PC-3 (cell line): ENCODE measurements around the gene UBE2Q1. TPM values are rescaled to one million over a fixed set of nuclear protein-coding genes. Genes with fewer than 3 reads are reported as not detected.
"Not testable (repeated sequence)": the region's sequence is repeated elsewhere in the genome, so short reads cannot be mapped to it uniquely, and the experiment has no call there.

Experiments used
- ATAC-seq: fragments of 200-7000 bp; cut with Tn5 transposase; 2 replicates; pipeline ENCODE4 v1.9.1; 2020; ENCODE audit warnings: mild to moderate bottlenecking, moderate library complexity
- BruUV-seq: library from RNA; stranded (reverse); fragments of 400-500 nt; replicated peaks from 2 replicates; lab custom pipeline; 2021; lab: Mats Ljungman, UMichigan
- CTCF ChIA-PET: fragments of 300-600 bp; sonication (Branson Sonifier 250); formaldehyde crosslinking; loops from one replicate; lab custom pipeline; 2022; ENCODE audit warnings: antibody characterized with exemption; lab: Charles Lee
- POLR2A ChIA-PET: fragments of 300-600 bp; sonication (Branson Sonifier 250); formaldehyde crosslinking; loops from one replicate; lab custom pipeline; 2022; ENCODE audit warnings: antibody characterized with exemption; ENCODE audit not compliant: unreplicated experiment; lab: Charles Lee
- DNase-seq: peaks from one replicate; pipeline ENCODE4 v3.0.0-alpha.2; 2015
- H2AFZ ChIP-seq: fragments of 300-600 bp; sonication (generic); 2 replicates; pipeline ENCODE4 v1.6.0; 2016; ENCODE audit warnings: antibody characterized with exemption, low read length
- H3F3A ChIP-seq: fragments of 300-600 bp; sonication (generic); one replicate; pipeline ENCODE4 v1.6.0; 2017; ENCODE audit warnings: antibody characterized with exemption, low read length, control low read depth, mild to moderate bottlenecking; ENCODE audit not compliant: unreplicated experiment
- H3K27ac ChIP-seq: fragments of 300-600 bp; sonication (generic); 2 replicates; pipeline ENCODE4 v1.5.1; 2016; ENCODE audit warnings: mild to moderate bottlenecking, low read length
- H3K27me3 ChIP-seq: fragments of 300-600 bp; sonication (generic); 2 replicates; pipeline ENCODE4 v1.6.1; 2016; ENCODE audit warnings: low read length, mixed read lengths
- H3K36me3 ChIP-seq: fragments of 300-600 bp; sonication (generic); 2 replicates; pipeline ENCODE4 v1.6.1; 2016; ENCODE audit warnings: low read depth, mixed run types, low read length, mixed read lengths
- H3K4me1 ChIP-seq: fragments of 300-600 bp; sonication (generic); 2 replicates; pipeline ENCODE4 v1.5.1; 2016; ENCODE audit warnings: low read length; ENCODE audit not compliant: insufficient read depth
- H3K4me2 ChIP-seq: fragments of 300-600 bp; sonication (generic); 2 replicates; pipeline ENCODE4 v1.6.0; 2016; ENCODE audit warnings: low read length
- H3K4me3 ChIP-seq: fragments of 300-600 bp; sonication (generic); 2 replicates; pipeline ENCODE4 v1.5.1; 2016; ENCODE audit warnings: mild to moderate bottlenecking, low read length, mixed read lengths
- H3K79me2 ChIP-seq: fragments of 300-600 bp; sonication (generic); 2 replicates; pipeline ENCODE4 v1.6.1; 2017; ENCODE audit warnings: low read length, mixed read lengths
- H3K9ac ChIP-seq: fragments of 300-600 bp; sonication (generic); 2 replicates; pipeline ENCODE4 v1.6.0; 2016; ENCODE audit warnings: mild to moderate bottlenecking, low read length
- H3K9me2 ChIP-seq: fragments of 300-600 bp; sonication (generic); replicated peaks from 2 replicates; pipeline ENCODE4 v1.6.1; 2016; ENCODE audit warnings: mixed run types, low read length, mixed read lengths
- H3K9me3 ChIP-seq: fragments of 300-600 bp; sonication (generic); 2 replicates; pipeline ENCODE4 v1.6.1; 2016; ENCODE audit warnings: low read length, mixed read lengths
- H4K20me1 ChIP-seq: fragments of 300-600 bp; sonication (generic); 2 replicates; pipeline ENCODE4 v1.6.1; 2016; ENCODE audit warnings: low read length, mixed read lengths
- CTCF ChIP-seq: fragments of 300-600 bp; sonication (generic); conservative IDR thresholded peaks from 2 replicates; pipeline ENCODE4 v1.5.1; 2017; ENCODE audit warnings: antibody characterized with exemption, low read depth, mild to moderate bottlenecking, low read length
- EZH2 ChIP-seq: fragments of 300-600 bp; sonication (generic); IDR thresholded peaks from one replicate; pipeline ENCODE4 v1.6.1; 2017; ENCODE audit warnings: antibody characterized with exemption, mild to moderate bottlenecking, low read length; ENCODE audit not compliant: unreplicated experiment
- EZH2phosphoT487 ChIP-seq: fragments of 300-600 bp; sonication (generic); IDR thresholded peaks from 2 replicates; pipeline ENCODE4 v1.6.1; 2018; ENCODE audit warnings: mild to moderate bottlenecking, antibody characterized with exemption, low read length, borderline replicate concordance
- intact Hi-C: fragments of 100-400 bp; cut with micrococcal nuclease; formaldehyde crosslinking; loops from 2 replicates; pipeline ENCODE4 v1.9.0; 2023
- total RNA-seq: library from RNA; depleted of rRNA; stranded (reverse); fragments of >200 nt; gene quantifications from 2 replicates; pipeline ENCODE4 v1.2.3, GENCODE V29; 2014

The UBE2Q1 gene
- total RNA-seq, 1 experiment from 2014 or later = 40.0 TPM

GRCh38 chr1:154533952-154534844, 24.3 kb downstream of the UBE2Q1 start:
- intact Hi-C loops = loop anchor here (5.0 to 10.0 kb wide), 2 partner anchors 52 to 129 kb away; partner anchors contain the start of gene IL6R
- H3K36me3 ChIP-seq = no peaks in the 10 kb centered on the region
- ATAC-seq = peak; percentile 92
- H3K9me3 ChIP-seq = no peaks in the 10 kb centered on the region
- peak; percentile 76 for DNase-seq
- no peaks in the 10 kb centered on the region for H3K79me2 ChIP-seq
- no TSS peak for BruUV-seq
- H3K4me2 ChIP-seq = no peak overlapping the region
- no peaks in the 10 kb centered on the region for H3K9me2 ChIP-seq
- peaks cover 35% of the 10 kb centered on the region for H3K27me3 ChIP-seq
- H3K4me3 ChIP-seq = no peak overlapping the region
- ChIA-PET CTCF (interaction anchor here (0.5 to 0.6 kb wide), 4 partner anchors 12 to 1191 kb away, joined by 3 to 5 read pairs (median 4); no protein-coding TSS in a partner anchor), POLR2A (no interaction called here)
- no peaks in the 10 kb centered on the region for H4K20me1 ChIP-seq
- no peak overlapping the region for H3K27ac ChIP-seq
- H3F3A ChIP-seq = no peaks in the 10 kb centered on the region
- no peak overlapping the region for H2AFZ ChIP-seq
- no peaks in the 10 kb centered on the region for H3K4me1 ChIP-seq
- H3K9ac ChIP-seq = no peak overlapping the region
- TF ChIP-seq EZH2 (no peak), CTCF (peak; percentile 86), EZH2phosphoT487 (no peak)

GRCh38 chr1:154531950-154532349, 26.5 kb downstream of the UBE2Q1 start:
- H3K9me2 ChIP-seq, POLR2A ChIA-PET, H3K4me3 ChIP-seq, ATAC-seq, CTCF ChIA-PET, BruUV-seq, H3K4me2 ChIP-seq, H4K20me1 ChIP-seq, H3K36me3 ChIP-seq, H3K79me2 ChIP-seq, H3K9ac ChIP-seq, H2AFZ ChIP-seq, H3F3A ChIP-seq, H3K9me3 ChIP-seq, H3K4me1 ChIP-seq, H3K27ac ChIP-seq, DNase-seq: not testable (repeated sequence)
- H3K27me3 ChIP-seq = peaks cover 17% of the 10 kb centered on the region
- intact Hi-C loops = loop anchor here (5.0 to 10.0 kb wide), 2 partner anchors 50 to 127 kb away; partner anchors contain the start of gene IL6R

- Histone ChIP-seq H2AFZ (no peak overlapping the region), H3K4me3 (no peak overlapping the region), H3K9me3 (no peaks in the 10 kb centered on the region), H4K20me1 (no peaks in the 10 kb centered on the region), H3K4me2 (no peak overlapping the region), H3K9me2 (no peaks in the 10 kb centered on the region), H3F3A (no peaks in the 10 kb centered on the region), H3K79me2 (no peaks in the 10 kb centered on the region), H3K4me1 (no peaks in the 10 kb centered on the region), H3K36me3 (no peaks in the 10 kb centered on the region), H3K27ac (no peak overlapping the region), H3K27me3 (no peaks in the 10 kb centered on the region), H3K9ac (no peak overlapping the region)
- POLR2A ChIA-PET = no interaction called here
- intact Hi-C loops = no loop called here
- no peak for DNase-seq
- CTCF ChIA-PET = interaction anchor here (0.7 kb wide), 1 partner anchor 203 kb away, joined by 3 read pairs; no protein-coding TSS in a partner anchor
- BruUV-seq = no TSS peak
- TF ChIP-seq EZH2 = no peak
- TF ChIP-seq CTCF = no peak
- no peak for TF ChIP-seq EZH2phosphoT487
- ATAC-seq = no peak
Measured at GRCh38 chr1:154529308-154529707, 29.2 kb downstream of the UBE2Q1 start.
